CD4-positive, alpha-beta T cell treated with Interleukin-17A for 4 hours (primary cell): Measurements from ENCODE around the gene CLDN4.
A peak's percentile ranks its signal among the peaks of the same experiment; 100 is the strongest.
"Not testable (repeated sequence)": the region's sequence is repeated elsewhere in the genome, so short reads cannot be mapped to it uniquely, and the experiment has no call there.

Experiments used
- DNase-seq: peaks from one replicate; pipeline ENCODE4 v3.0.0-alpha.2; 2020; ENCODE audit warnings: mixed read lengths

The CLDN4 gene

DNA sequence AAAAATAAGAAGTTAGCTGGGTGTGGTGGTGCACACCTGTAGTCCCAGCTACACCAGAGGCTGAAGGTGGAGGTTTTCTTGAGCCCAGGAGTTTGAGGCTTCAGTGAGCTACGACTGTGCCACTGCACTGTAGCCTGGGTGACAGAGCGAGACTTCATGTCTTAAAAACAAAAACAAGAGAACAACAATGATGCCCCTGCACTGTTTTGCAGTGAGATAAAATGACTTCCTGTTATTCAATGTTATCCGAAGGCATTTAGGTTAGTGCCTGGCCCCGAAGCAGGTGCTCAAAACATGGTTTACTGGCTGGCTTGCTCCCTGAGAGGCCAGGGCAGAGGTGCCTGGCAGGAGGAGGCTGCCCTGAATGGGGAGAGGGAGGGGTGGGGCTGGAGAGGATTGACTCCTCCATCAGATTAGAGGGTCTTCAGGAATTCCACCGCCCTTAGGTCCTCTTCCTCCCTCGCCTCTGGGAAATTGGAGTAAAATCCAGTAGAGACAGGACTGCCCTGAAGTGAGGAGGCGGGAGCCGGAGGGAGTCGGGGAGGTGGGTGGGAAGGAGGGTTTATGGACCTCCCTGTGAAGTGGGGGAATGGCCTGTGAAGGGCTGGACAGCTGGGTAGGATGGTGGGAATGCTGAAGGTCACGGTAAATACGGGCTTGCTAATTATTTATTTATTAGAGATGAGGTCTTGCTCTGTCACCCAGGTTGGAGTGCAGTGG lies 6.8 kb upstream of the CLDN4 start:
- DNase-seq, result no peak

DNA sequence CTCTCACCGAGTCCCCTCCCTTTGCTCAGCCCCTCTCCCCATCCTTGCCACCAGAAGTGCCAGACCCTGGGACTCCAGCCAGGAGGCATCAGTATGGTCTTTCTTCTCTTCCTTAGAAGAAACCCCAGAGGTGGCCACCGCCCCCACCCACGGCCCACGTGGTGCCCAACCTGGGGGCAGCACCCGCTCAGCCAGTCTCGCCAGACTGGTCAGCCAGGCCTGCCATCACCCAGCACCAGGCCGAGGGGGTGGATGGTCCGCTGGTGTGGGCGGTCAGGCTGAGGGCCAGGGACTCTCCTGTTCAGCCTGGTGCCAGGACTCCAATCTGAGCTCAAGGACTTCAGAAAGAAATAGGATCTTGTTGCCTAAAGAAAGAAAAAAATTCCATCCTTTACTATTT lies 5.8 kb upstream of the CLDN4 start:
- no peak for DNase-seq

- peak; percentile 27 for DNase-seq
These were observed 3.2 kb upstream of the CLDN4 start for GRCh38 chr7:73827567-73828106.

DNA sequence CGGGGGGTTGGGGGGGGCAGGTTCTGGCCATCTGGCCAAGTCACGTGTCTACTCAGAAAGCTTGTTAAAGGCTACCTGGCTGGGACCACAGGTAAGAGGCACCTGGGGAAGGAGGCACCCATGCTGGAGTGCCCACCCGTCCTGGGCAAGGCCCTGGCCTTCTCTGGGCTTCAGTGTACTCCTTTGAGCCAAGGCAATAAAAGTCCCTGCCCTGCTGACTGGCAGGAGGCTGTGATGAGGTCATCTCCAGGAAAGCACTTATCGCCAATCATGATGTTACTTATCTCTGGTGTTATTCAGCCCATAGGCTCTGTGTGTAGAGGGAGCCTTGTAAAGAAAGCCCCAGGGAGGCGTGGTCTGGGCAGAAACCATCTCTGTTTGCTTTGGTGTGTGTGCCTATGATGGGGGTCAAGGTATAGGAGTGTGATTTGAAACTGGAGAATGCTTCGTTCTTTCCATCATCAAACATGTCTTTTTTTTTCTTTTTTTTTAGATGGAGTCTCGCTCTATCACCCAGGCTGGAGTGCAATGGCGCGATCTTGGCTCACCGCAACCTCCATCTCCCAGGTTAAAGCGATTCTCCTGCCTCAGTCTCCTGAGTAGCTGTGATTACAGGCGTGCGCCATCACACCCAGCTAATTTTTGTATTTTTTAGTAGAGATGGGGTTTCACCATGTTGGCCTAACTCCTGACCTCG lies 2.5 kb upstream of the CLDN4 start:
- peak; percentile 16 for DNase-seq

- no peak for DNase-seq
These were observed 1.8 kb upstream of the CLDN4 start for GRCh38 chr7:73828972-73829371.

DNA sequence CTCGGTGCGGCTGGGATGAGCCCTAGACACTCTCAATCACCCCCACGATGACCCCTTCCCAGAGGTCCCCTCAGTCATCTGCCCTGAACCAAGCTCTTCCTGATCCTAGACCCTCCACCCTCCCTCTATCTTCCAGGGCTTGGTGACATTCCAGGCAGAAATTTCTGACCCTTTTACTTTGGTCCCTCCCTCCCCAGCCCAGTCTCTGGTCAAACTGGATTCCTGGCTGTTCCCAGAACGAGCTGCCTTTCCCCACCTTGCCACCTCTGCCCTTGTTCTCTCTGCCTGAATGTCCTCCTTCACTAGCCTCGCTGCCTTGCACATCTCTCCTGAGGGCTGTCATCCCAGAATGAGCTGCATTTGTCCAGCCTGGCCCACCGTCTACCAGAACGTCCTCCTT lies 1.3 kb upstream of the CLDN4 start:
- DNase-seq, result no peak

- no peak for DNase-seq
These were observed 695 bp upstream of the CLDN4 start for GRCh38 chr7:73829921-73830680.

DNA sequence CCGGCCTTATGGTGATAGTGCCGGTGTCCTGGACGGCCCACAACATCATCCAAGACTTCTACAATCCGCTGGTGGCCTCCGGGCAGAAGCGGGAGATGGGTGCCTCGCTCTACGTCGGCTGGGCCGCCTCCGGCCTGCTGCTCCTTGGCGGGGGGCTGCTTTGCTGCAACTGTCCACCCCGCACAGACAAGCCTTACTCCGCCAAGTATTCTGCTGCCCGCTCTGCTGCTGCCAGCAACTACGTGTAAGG lies 713 bp downstream of the CLDN4 start:
- no peak for DNase-seq

- DNase-seq, result no peak
These were observed 1.2 kb downstream of the CLDN4 start for GRCh38 chr7:73831834-73832651.

- DNase-seq, result no peak
These were observed 2.0 kb downstream of the CLDN4 start for GRCh38 chr7:73832806-73833205.

- no peak for DNase-seq
These were observed 2.6 kb downstream of the CLDN4 start for GRCh38 chr7:73833251-73833919.

DNA sequence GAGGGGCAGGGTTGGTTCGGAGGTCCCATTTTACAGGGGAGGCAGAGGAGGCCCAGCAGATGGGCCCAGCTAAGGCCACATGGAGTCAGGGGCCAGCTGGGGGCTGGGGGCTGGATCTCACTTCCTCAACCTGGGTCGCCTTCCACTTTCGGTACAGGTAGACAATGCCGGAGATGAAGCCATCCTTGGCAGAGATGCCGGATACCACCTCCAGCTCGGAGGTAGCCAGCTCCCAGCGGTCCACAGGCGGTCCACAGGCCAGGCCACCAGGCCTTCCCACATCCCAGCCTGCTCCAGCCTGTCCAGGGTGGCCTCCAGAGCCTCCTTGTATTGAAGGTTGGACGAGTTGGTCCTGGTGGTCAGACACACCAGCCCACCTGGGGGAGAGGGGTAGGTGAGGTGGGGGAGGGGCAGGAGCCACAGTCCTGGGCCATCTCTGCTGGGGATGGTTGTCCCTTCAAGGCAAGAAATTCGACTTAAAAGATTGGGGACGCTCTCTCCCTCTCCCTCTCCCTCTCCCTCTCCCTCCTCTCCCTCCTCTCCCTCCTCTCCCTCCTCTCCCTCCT lies 3.9 kb downstream of the CLDN4 start:
- DNase-seq, result no peak

- DNase-seq, result not testable (repeated sequence)
These were observed 6.4 kb downstream of the CLDN4 start for GRCh38 chr7:73837167-73837566.

- no peak for DNase-seq
These were observed 7.8 kb downstream of the CLDN4 start for GRCh38 chr7:73838642-73839041.

DNA sequence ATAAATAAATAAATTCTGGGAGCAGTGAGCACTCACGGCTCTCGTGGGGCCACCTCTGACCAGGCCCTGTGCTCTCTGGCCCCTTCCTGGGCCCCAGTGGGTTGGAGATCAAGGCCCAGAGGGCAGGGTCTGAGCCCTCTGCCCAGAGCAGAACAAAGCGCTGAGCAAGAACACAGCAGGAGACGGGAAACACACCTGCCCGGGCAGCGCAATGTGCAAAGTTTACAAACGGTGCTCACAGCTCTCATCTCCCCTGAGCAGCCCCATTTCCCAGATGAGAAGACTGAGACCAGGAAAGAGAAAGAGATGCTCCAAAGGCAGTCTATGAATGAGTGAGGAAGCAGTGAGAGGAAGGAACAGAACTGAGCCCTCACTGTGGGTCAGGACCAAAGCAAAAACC lies 8.5 kb downstream of the CLDN4 start:
- DNase-seq, result no peak

GRCh38 chr7:73839743-73840714 lies 9.2 kb downstream of the CLDN4 start:
- DNase-seq, result no peak

GRCh38 chr7:73840715-73841379 lies 10.1 kb downstream of the CLDN4 start:
- no peak for DNase-seq

DNA sequence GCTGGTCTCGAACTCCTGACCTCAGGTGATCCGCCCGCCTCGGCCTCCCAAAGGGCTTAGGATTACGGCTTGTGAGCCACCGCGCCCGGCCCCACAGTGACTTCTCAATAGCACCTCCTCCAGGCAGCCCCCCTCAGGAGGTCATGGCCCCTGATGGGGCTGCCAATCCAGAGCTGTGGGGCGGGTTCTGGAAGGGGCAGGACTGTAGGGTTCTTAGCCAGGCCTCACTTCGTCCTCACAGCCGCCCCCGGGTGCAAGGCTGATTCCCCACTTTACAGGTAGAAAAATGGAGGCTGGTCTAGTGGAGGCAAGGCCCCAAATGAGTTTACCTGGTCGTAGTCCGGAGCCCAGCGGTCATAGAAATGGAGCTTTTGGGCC lies 10.9 kb downstream of the CLDN4 start:
- DNase-seq, result no peak

GRCh38 chr7:73842067-73842976 lies 11.5 kb downstream of the CLDN4 start, which contains the start of gene METTL27:
METTL27 (minus strand) TSS chr7:73842516; CDS start chr7:73842140, 376 bp downstream.
- peak; percentile 94 for DNase-seq
